ENCODE measurements around the gene TOPAZ1. TPM values are rescaled to one million over a fixed set of nuclear protein-coding genes. Genes with fewer than 3 reads are reported as not detected.

Gene TOPAZ1
- total RNA-seq, 1 donor from 2014 or later, result not detected

DNA sequence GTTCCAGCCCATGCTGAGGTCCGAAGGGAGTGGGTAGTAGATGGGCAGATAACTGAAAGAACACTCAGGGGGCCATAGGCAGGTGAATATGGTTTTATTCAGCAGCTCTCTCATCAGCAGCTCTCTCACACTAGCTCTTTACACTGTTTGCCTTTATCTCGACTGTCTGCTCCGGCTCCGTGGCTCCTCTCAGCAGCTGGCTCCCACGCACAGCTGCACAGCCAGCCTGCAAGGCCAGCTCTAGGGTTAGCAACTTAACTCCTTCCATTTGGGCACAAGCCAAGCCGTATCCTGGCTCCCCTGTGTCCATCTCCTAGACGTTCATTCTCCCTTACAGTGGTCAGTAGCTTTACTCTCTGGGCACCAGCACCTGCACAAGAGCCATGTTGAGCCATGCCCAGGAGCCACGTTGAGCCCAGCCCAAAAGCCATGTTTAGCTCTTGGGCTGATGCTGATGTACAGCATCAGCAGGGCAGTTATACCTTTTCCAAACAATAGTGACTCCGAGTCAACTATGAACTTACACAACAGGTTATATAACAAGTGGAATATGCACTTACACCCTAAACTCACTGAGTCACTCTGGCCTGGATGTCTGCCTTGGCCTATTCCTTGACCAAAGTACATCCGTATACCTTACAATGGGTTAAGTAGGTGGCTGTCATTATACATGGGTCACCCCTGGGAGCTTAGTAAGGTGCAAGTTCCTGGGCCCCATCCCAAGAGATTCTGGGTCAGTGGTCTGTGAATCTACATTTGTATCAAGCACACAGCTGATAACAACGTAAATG, 34.6 kb upstream of the TOPAZ1 start:
- Mint-ChIP-seq H3K27ac (no peak overlapping the region), H3K9me3 (no peaks in the 10 kb centered on the region), H3K36me3 (no peaks in the 10 kb centered on the region), H3K4me3 (no peak overlapping the region), H3K4me1 (no peaks in the 10 kb centered on the region), H3K27me3 (ENCODE audit: insufficient read depth, low read depth) (peaks cover 9% of the 10 kb centered on the region)
- no peak for DNase-seq (ENCODE audit: low spot score)
- Histone ChIP-seq H3K27me3 (no peaks in the 10 kb centered on the region), H2AFZ (replicated peaks) (no peak overlapping the region), H3K79me2 (ENCODE audit: low read depth) (no peaks in the 10 kb centered on the region), H4K20me1 (ENCODE audit: low read depth) (no peaks in the 10 kb centered on the region), H3K4me1 (no peaks in the 10 kb centered on the region), H3F3A (ENCODE audit: low read depth) (no peaks in the 10 kb centered on the region), H3K27ac (no peak overlapping the region), H3K36me3 (no peaks in the 10 kb centered on the region), H3K9ac (no peak overlapping the region), H3K4me3 (no peak overlapping the region), H3K9me3 (ENCODE audit: low read depth) (no peaks in the 10 kb centered on the region), H3K4me2 (no peak overlapping the region)
- TF ChIP-seq EZH2 (IDR thresholded peaks at IDR 0.05) (no peak), EZH2phosphoT487 (IDR thresholded peaks at IDR 0.05) (no peak)
- TF ChIP-seq, protein P1, sequence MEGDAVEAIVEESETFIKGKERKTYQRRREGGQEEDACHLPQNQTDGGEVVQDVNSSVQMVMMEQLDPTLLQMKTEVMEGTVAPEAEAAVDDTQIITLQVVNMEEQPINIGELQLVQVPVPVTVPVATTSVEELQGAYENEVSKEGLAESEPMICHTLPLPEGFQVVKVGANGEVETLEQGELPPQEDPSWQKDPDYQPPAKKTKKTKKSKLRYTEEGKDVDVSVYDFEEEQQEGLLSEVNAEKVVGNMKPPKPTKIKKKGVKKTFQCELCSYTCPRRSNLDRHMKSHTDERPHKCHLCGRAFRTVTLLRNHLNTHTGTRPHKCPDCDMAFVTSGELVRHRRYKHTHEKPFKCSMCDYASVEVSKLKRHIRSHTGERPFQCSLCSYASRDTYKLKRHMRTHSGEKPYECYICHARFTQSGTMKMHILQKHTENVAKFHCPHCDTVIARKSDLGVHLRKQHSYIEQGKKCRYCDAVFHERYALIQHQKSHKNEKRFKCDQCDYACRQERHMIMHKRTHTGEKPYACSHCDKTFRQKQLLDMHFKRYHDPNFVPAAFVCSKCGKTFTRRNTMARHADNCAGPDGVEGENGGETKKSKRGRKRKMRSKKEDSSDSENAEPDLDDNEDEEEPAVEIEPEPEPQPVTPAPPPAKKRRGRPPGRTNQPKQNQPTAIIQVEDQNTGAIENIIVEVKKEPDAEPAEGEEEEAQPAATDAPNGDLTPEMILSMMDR (IDR thresholded peaks at IDR 0.05), result no peak

DNA sequence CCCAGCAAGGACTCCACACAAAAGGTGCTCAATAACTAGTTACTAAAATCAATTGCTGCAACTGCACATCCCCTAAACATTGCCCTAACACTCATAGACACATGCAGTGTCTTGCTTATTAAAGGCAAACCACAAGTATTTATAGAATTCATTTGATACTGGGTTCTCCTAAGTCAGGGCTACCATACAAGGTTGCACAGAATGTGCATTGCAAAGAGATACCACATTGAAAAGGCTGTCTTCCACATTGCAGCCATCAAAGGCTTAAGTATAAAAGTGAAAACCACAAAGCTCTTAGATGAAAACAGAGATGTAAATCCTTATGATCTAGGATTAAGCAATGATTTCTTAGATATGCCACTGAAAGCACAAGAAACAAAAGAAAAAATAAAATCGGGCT, 33.6 kb upstream of the TOPAZ1 start:
- H3K36me3 ChIP-seq, result no peaks in the 10 kb centered on the region
- no peak overlapping the region for H2AFZ ChIP-seq (replicated peaks)
- H3K4me1 ChIP-seq, result no peaks in the 10 kb centered on the region
- no peaks in the 10 kb centered on the region for H3K9me3 ChIP-seq (ENCODE audit: low read depth)
- no peaks in the 10 kb centered on the region for H3F3A ChIP-seq (ENCODE audit: low read depth)
- no peak overlapping the region for H3K4me2 ChIP-seq
- H3K27ac Mint-ChIP-seq, result no peak overlapping the region
- H3K36me3 Mint-ChIP-seq, result no peaks in the 10 kb centered on the region
- H3K27me3 ChIP-seq, result no peaks in the 10 kb centered on the region
- no peaks in the 10 kb centered on the region for H3K4me1 Mint-ChIP-seq
- no peak overlapping the region for H3K4me3 ChIP-seq
- H3K4me3 Mint-ChIP-seq, result no peak overlapping the region
- H3K9ac ChIP-seq, result no peak overlapping the region
- TF ChIP-seq EZH2phosphoT487 (IDR thresholded peaks at IDR 0.05) (no peak), EZH2 (IDR thresholded peaks at IDR 0.05) (no peak)
- TF ChIP-seq, protein P1 (IDR thresholded peaks at IDR 0.05), result no peak
- H3K9me3 Mint-ChIP-seq, result no peaks in the 10 kb centered on the region
- H3K27me3 Mint-ChIP-seq (ENCODE audit: insufficient read depth, low read depth), result peaks cover 9% of the 10 kb centered on the region
- no peak for DNase-seq (ENCODE audit: low spot score)
- no peaks in the 10 kb centered on the region for H3K79me2 ChIP-seq (ENCODE audit: low read depth)
- H4K20me1 ChIP-seq (ENCODE audit: low read depth), result no peaks in the 10 kb centered on the region
- no peak overlapping the region for H3K27ac ChIP-seq

DNA sequence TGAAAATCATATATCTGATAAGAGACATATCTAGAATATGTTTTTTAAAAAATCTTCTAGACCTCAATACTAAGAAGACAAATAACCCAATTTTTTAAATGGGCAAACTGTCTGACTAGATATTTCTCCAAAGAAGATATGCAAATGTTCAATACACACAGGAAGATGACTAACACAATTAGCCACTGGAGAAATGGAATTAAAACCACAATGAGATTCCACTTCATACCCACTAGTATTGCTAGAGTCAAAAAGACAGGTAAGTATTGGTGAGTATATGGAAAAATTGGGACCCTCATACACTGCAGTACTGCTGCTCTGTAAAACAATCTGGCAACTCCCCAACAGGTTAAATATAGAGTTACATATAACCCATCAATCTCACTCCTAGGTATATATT, 33.1 kb upstream of the TOPAZ1 start:
- Mint-ChIP-seq H3K4me3 (no peak overlapping the region), H3K27me3 (ENCODE audit: insufficient read depth, low read depth) (peaks cover 9% of the 10 kb centered on the region)

More for the DNA sequence above, 33.1 kb upstream of the TOPAZ1 start:
- H3K4me1 ChIP-seq, result no peaks in the 10 kb centered on the region
- no peak overlapping the region for H3K27ac Mint-ChIP-seq
- no peak overlapping the region for H3K9ac ChIP-seq
- H3K9me3 Mint-ChIP-seq, result no peaks in the 10 kb centered on the region
- no peak overlapping the region for H2AFZ ChIP-seq (replicated peaks)
- no peak for TF ChIP-seq EZH2 (IDR thresholded peaks at IDR 0.05)
- TF ChIP-seq EZH2phosphoT487 (IDR thresholded peaks at IDR 0.05), result no peak
- TF ChIP-seq, protein P1 (IDR thresholded peaks at IDR 0.05), result no peak
- no peaks in the 10 kb centered on the region for H3K4me1 Mint-ChIP-seq
- H3K36me3 ChIP-seq, result no peaks in the 10 kb centered on the region
- H3K27me3 ChIP-seq, result no peaks in the 10 kb centered on the region
- H3K27ac ChIP-seq, result no peak overlapping the region
- H3K4me3 ChIP-seq, result no peak overlapping the region
- no peaks in the 10 kb centered on the region for H4K20me1 ChIP-seq (ENCODE audit: low read depth)
- no peaks in the 10 kb centered on the region for H3K9me3 ChIP-seq (ENCODE audit: low read depth)
- H3K4me2 ChIP-seq, result no peak overlapping the region
- DNase-seq (ENCODE audit: low spot score), result no peak
- H3K36me3 Mint-ChIP-seq, result no peaks in the 10 kb centered on the region
- H3K79me2 ChIP-seq (ENCODE audit: low read depth), result no peaks in the 10 kb centered on the region
- H3F3A ChIP-seq (ENCODE audit: low read depth), result no peaks in the 10 kb centered on the region

Data from neural progenitor cell (in vitro differentiated cells).